ENCODE measurements around the gene CFAP47. TPM values are rescaled to one million over a fixed set of nuclear protein-coding genes. Genes with fewer than 3 reads are reported as not detected.

Gene CFAP47
- total RNA-seq, 1 experiment from 2014 or later, result 0.05 TPM

DNA sequence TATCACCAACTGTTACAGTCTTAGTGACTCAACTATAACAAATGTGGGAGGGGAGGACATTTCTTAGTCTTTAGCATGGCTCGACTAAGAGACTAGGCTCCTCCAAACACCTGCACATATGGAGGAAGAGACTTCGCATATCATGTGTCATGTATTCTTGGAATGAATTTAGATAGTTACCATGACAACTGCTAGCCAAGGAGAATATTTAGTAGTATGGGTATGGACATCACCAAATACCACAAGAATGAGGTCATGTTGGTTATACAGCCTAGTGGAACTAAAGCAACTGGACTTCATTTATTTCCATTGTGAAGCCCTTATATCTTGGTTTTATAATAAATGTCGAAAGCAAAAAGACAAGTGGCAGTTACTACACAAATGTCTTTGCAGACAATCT lies 512.3 kb downstream of the CFAP47 start:
- CTCF ChIA-PET, result no interaction called here
- no peaks in the 10 kb centered on the region for H3K36me3 ChIP-seq (ENCODE audit: control insufficient read depth, insufficient read depth, low read length)
- H3K27me3 ChIP-seq (ENCODE audit: control insufficient read depth, insufficient read depth, low read length), result no peaks in the 10 kb centered on the region
- no peaks in the 10 kb centered on the region for H3K9me3 ChIP-seq (ENCODE audit: control insufficient read depth, insufficient read depth, low read depth, low read length)
- no peak overlapping the region for H3K27ac ChIP-seq (ENCODE audit: low read length)
- no peaks in the 10 kb centered on the region for H3K4me1 ChIP-seq (ENCODE audit: control insufficient read depth, insufficient read depth, low read length)
- H3K4me3 ChIP-seq (ENCODE audit: low read depth in 2 of 2, low read length in 2 of 2), result no peak overlapping the region
- POLR2A ChIA-PET, result no interaction called here
- DNase-seq (ENCODE audit: low read depth, low spot score), result no peak
- in situ Hi-C loops (cut with HindIII; ENCODE audit: low pct_unique_long_range_greater_than_20kb, low sequenced_read_pairs) (no loop called here), intact Hi-C loops (cut with micrococcal nuclease; ENCODE audit: unreplicated experiment) (no loop called here)
- ATAC-seq, result no peak
- no TSS peak for BruUV-seq (replicated peaks)
- TF ChIP-seq, protein P1, sequence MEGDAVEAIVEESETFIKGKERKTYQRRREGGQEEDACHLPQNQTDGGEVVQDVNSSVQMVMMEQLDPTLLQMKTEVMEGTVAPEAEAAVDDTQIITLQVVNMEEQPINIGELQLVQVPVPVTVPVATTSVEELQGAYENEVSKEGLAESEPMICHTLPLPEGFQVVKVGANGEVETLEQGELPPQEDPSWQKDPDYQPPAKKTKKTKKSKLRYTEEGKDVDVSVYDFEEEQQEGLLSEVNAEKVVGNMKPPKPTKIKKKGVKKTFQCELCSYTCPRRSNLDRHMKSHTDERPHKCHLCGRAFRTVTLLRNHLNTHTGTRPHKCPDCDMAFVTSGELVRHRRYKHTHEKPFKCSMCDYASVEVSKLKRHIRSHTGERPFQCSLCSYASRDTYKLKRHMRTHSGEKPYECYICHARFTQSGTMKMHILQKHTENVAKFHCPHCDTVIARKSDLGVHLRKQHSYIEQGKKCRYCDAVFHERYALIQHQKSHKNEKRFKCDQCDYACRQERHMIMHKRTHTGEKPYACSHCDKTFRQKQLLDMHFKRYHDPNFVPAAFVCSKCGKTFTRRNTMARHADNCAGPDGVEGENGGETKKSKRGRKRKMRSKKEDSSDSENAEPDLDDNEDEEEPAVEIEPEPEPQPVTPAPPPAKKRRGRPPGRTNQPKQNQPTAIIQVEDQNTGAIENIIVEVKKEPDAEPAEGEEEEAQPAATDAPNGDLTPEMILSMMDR (IDR thresholded peaks at IDR 0.05), result no peak
- TF ChIP-seq POLR2AphosphoS5 (IDR thresholded peaks at IDR 0.05; ENCODE audit: low read depth, low read length) (no peak), SIN3A (IDR thresholded peaks at IDR 0.05; ENCODE audit: borderline replicate concordance, insufficient read depth, low read depth, low read length) (no peak), TCF7L2 (IDR thresholded peaks at IDR 0.05; ENCODE audit: low read depth, low read length) (no peak)
- TF ChIP-seq, protein P2, sequence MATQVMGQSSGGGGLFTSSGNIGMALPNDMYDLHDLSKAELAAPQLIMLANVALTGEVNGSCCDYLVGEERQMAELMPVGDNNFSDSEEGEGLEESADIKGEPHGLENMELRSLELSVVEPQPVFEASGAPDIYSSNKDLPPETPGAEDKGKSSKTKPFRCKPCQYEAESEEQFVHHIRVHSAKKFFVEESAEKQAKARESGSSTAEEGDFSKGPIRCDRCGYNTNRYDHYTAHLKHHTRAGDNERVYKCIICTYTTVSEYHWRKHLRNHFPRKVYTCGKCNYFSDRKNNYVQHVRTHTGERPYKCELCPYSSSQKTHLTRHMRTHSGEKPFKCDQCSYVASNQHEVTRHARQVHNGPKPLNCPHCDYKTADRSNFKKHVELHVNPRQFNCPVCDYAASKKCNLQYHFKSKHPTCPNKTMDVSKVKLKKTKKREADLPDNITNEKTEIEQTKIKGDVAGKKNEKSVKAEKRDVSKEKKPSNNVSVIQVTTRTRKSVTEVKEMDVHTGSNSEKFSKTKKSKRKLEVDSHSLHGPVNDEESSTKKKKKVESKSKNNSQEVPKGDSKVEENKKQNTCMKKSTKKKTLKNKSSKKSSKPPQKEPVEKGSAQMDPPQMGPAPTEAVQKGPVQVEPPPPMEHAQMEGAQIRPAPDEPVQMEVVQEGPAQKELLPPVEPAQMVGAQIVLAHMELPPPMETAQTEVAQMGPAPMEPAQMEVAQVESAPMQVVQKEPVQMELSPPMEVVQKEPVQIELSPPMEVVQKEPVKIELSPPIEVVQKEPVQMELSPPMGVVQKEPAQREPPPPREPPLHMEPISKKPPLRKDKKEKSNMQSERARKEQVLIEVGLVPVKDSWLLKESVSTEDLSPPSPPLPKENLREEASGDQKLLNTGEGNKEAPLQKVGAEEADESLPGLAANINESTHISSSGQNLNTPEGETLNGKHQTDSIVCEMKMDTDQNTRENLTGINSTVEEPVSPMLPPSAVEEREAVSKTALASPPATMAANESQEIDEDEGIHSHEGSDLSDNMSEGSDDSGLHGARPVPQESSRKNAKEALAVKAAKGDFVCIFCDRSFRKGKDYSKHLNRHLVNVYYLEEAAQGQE (IDR thresholded peaks at IDR 0.05; ENCODE audit: insufficient read depth in 1 of 2, low read depth in 2 of 2, low read length in 1 of 2), result no peak

DNA sequence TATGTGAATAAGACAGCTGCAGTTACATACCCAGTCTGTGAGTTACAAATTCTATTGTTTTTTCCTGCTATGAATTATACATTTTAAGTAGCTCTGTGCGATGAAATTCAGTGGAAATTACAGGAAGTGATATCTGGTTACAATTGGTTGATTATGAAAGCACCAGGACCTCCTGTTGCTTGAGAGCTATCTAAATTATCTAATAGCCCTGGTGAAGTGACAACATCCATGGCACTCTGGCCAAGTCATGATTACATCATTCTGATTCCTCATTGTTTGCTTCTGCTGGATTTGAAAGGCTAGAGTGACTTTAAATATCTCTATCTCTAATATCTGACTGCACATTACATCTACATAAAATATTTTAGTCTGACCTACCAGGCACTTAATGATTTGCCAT lies 515.0 kb downstream of the CFAP47 start:
- TF ChIP-seq, protein P1 (IDR thresholded peaks at IDR 0.05), result no peak
- TF ChIP-seq, protein P2 (IDR thresholded peaks at IDR 0.05; ENCODE audit: insufficient read depth in 1 of 2, low read depth in 2 of 2, low read length in 1 of 2), result no peak
- TF ChIP-seq POLR2AphosphoS5 (IDR thresholded peaks at IDR 0.05; ENCODE audit: low read depth, low read length), result no peak
- TF ChIP-seq TCF7L2 (IDR thresholded peaks at IDR 0.05; ENCODE audit: low read depth, low read length), result no peak
- TF ChIP-seq SIN3A (IDR thresholded peaks at IDR 0.05; ENCODE audit: borderline replicate concordance, insufficient read depth, low read depth, low read length), result no peak
- CTCF ChIA-PET, result no interaction called here

More for the DNA sequence above, 515.0 kb downstream of the CFAP47 start:
- intact Hi-C loops (cut with micrococcal nuclease; ENCODE audit: unreplicated experiment) (no loop called here), in situ Hi-C loops (cut with HindIII; ENCODE audit: low pct_unique_long_range_greater_than_20kb, low sequenced_read_pairs) (no loop called here)
- no peak overlapping the region for H3K27ac ChIP-seq (ENCODE audit: low read length)
- H3K4me1 ChIP-seq (ENCODE audit: control insufficient read depth, insufficient read depth, low read length), result no peaks in the 10 kb centered on the region
- H3K36me3 ChIP-seq (ENCODE audit: control insufficient read depth, insufficient read depth, low read length), result no peaks in the 10 kb centered on the region
- BruUV-seq (replicated peaks), result no TSS peak
- POLR2A ChIA-PET, result no interaction called here
- H3K4me3 ChIP-seq (ENCODE audit: low read depth in 2 of 2, low read length in 2 of 2), result no peak overlapping the region
- ATAC-seq, result no peak
- no peaks in the 10 kb centered on the region for H3K9me3 ChIP-seq (ENCODE audit: control insufficient read depth, insufficient read depth, low read depth, low read length)
- no peaks in the 10 kb centered on the region for H3K27me3 ChIP-seq (ENCODE audit: control insufficient read depth, insufficient read depth, low read length)
- no peak for DNase-seq (ENCODE audit: low read depth, low spot score)

Other genes starting within 250 kb of the CFAP47 start
- gene MAGEB16, start 121.4 kb upstream of the CFAP47 start, total RNA-seq (2021; ENCODE audit: unreplicated experiment), result not detected

All from Panc1 (cell line).